ENCODE results near the gene DAP3. TPM values are rescaled to one million over a fixed set of nuclear protein-coding genes. Genes with fewer than 3 reads are reported as not detected.
A peak's percentile ranks its signal among the peaks of the same experiment; 100 is the strongest.
"Not testable (repeated sequence)": the region's sequence is repeated elsewhere in the genome, so short reads cannot be mapped to it uniquely, and the experiment has no call there.

DAP3 gene
- total RNA-seq, 2 experiments from 2014 or later = 159 to 162 TPM

GRCh38 chr1:155687705-155688323 lies 1.1 kb upstream of the DAP3 start:
- peaks cover 31% of the 10 kb centered on the region for H3K4me1 Mint-ChIP-seq
- H3K27me3 Mint-ChIP-seq; DNase-seq; CTCF ChIA-PET; H3K9me3 Mint-ChIP-seq (ENCODE audit: low read depth); POLR2A ChIA-PET: not testable (repeated sequence)
- ATAC-seq = peak; percentile 20
- intact Hi-C loops (cut with DNase I, micrococcal nuclease) = loop anchor here in 1 of 2 experiments (5.0 to 10.0 kb wide), 10 partner anchors 59 to 713 kb away; partner anchors contain the start of genes ARHGEF2, ASH1L, CKS1B and FDPS
- peak overlapping the region; percentile 97 for H3K4me3 Mint-ChIP-seq
- peak overlapping the region; percentile 94 for H3K27ac Mint-ChIP-seq
- H3K36me3 Mint-ChIP-seq (ENCODE audit: low read depth) = peaks cover 15% of the 10 kb centered on the region

- peak within 1 kb of the TSS; percentile 97 for H3K4me3 Mint-ChIP-seq
- peak; percentile 86 for ATAC-seq
- intact Hi-C loops (cut with DNase I, micrococcal nuclease) = loop anchor here in 1 of 2 experiments (5.0 to 10.0 kb wide), 10 partner anchors 59 to 714 kb away; partner anchors contain the start of genes ARHGEF2, ASH1L, CKS1B and FDPS
- H3K27me3 Mint-ChIP-seq = no peaks in the 10 kb centered on the region
- peaks cover 12% of the 10 kb centered on the region for H3K36me3 Mint-ChIP-seq (ENCODE audit: low read depth)
- peaks cover 29% of the 10 kb centered on the region for H3K4me1 Mint-ChIP-seq
- POLR2A ChIA-PET = no interaction called here
- peak; percentile 95 for DNase-seq
- no peaks in the 10 kb centered on the region for H3K9me3 Mint-ChIP-seq (ENCODE audit: low read depth)
- H3K27ac Mint-ChIP-seq = peak within 1 kb of the TSS; percentile 94
- CTCF ChIA-PET = no interaction called here
Measured at GRCh38 chr1:155688324-155689080, 389 bp upstream of the DAP3 start, which contains the start of gene YY1AP1. Gene YY1AP1 (minus strand): TSS chr1:155688774. CDS start chr1:155680436, 8,338 bp downstream.

- CTCF ChIA-PET = no interaction called here
- POLR2A ChIA-PET = no interaction called here
Measured at GRCh38 chr1:155691992-155692528, 3.2 kb downstream of the DAP3 start.

GRCh38 chr1:155694167-155694566 lies 5.3 kb downstream of the DAP3 start:
- Mint-ChIP-seq H3K36me3 (ENCODE audit: low read depth) (peaks cover 34% of the 10 kb centered on the region), H3K9me3 (ENCODE audit: low read depth) (no peaks in the 10 kb centered on the region)

More at GRCh38 chr1:155691992-155692528, 3.2 kb downstream of the DAP3 start:
- intact Hi-C loops (cut with DNase I, micrococcal nuclease) = no loop called here
- H3K4me3 Mint-ChIP-seq = no peak overlapping the region
- DNase-seq (no peak), ATAC-seq (no peak)
- no peak overlapping the region for H3K27ac Mint-ChIP-seq
- no peaks in the 10 kb centered on the region for H3K9me3 Mint-ChIP-seq (ENCODE audit: low read depth)
- peaks cover 22% of the 10 kb centered on the region for H3K36me3 Mint-ChIP-seq (ENCODE audit: low read depth)
- H3K27me3 Mint-ChIP-seq = no peaks in the 10 kb centered on the region
- H3K4me1 Mint-ChIP-seq = peaks cover 21% of the 10 kb centered on the region

GRCh38 chr1:155695072-155695471 lies 6.2 kb downstream of the DAP3 start:
- no peak for ATAC-seq
- Mint-ChIP-seq H3K9me3 (ENCODE audit: low read depth) (no peaks in the 10 kb centered on the region), H3K4me1 (peaks cover 35% of the 10 kb centered on the region), H3K4me3 (peak overlapping the region; percentile 75), H3K27me3 (no peaks in the 10 kb centered on the region), H3K27ac (peak overlapping the region; percentile 69), H3K36me3 (ENCODE audit: low read depth) (peaks cover 32% of the 10 kb centered on the region)
- intact Hi-C loops (cut with DNase I, micrococcal nuclease) = no loop called here
- CTCF ChIA-PET = interaction anchor here (1.0 to 1.1 kb wide), 3 partner anchors 10 to 15 kb away, joined by 3 to 4 read pairs (median 3); no protein-coding TSS in a partner anchor
- DNase-seq = no peak
- POLR2A ChIA-PET = no interaction called here

More at GRCh38 chr1:155694167-155694566, 5.3 kb downstream of the DAP3 start:
- POLR2A ChIA-PET = no interaction called here
- ATAC-seq (no peak), DNase-seq (no peak)
- Mint-ChIP-seq H3K4me3 (no peak overlapping the region), H3K27me3 (no peaks in the 10 kb centered on the region), H3K4me1 (peaks cover 35% of the 10 kb centered on the region), H3K27ac (no peak overlapping the region)
- CTCF ChIA-PET = no interaction called here
- intact Hi-C loops (cut with DNase I, micrococcal nuclease) = no loop called here

GRCh38 chr1:155695608-155696007 lies 6.7 kb downstream of the DAP3 start:
- peak overlapping the region; percentile 75 for H3K4me3 Mint-ChIP-seq
- H3K4me1 Mint-ChIP-seq = peaks cover 38% of the 10 kb centered on the region
- intact Hi-C loops (cut with DNase I, micrococcal nuclease) = no loop called here
- H3K36me3 Mint-ChIP-seq (ENCODE audit: low read depth) = peaks cover 34% of the 10 kb centered on the region
- DNase-seq = no peak
- H3K9me3 Mint-ChIP-seq (ENCODE audit: low read depth) = no peaks in the 10 kb centered on the region
- no peak for ATAC-seq
- H3K27me3 Mint-ChIP-seq = no peaks in the 10 kb centered on the region
- POLR2A ChIA-PET = no interaction called here
- H3K27ac Mint-ChIP-seq = no peak overlapping the region
- CTCF ChIA-PET = interaction anchor here (1.0 to 1.1 kb wide), 3 partner anchors 10 to 15 kb away, joined by 3 to 4 read pairs (median 3); no protein-coding TSS in a partner anchor

GRCh38 chr1:155696524-155696923 lies 7.6 kb downstream of the DAP3 start:
- ChIA-PET CTCF (interaction anchor here (1.2 kb wide), 1 partner anchor 11 kb away, joined by 3 read pairs; no protein-coding TSS in a partner anchor), POLR2A (no interaction called here)
- H3K9me3 Mint-ChIP-seq (ENCODE audit: low read depth) = no peaks in the 10 kb centered on the region
- H3K27ac Mint-ChIP-seq = no peak overlapping the region
- peaks cover 34% of the 10 kb centered on the region for H3K36me3 Mint-ChIP-seq (ENCODE audit: low read depth)
- H3K4me1 Mint-ChIP-seq = peaks cover 38% of the 10 kb centered on the region
- H3K4me3 Mint-ChIP-seq = peak overlapping the region; percentile 75
- ATAC-seq (no peak), DNase-seq (no peak)
- intact Hi-C loops (cut with DNase I, micrococcal nuclease) = no loop called here
- no peaks in the 10 kb centered on the region for H3K27me3 Mint-ChIP-seq

- Mint-ChIP-seq H3K9me3 (ENCODE audit: low read depth) (no peaks in the 10 kb centered on the region), H3K27me3 (no peaks in the 10 kb centered on the region)
- intact Hi-C loops (cut with DNase I, micrococcal nuclease) = no loop called here
Measured at GRCh38 chr1:155697046-155697445, 8.2 kb downstream of the DAP3 start.

GRCh38 chr1:155697616-155698015 lies 8.7 kb downstream of the DAP3 start:
- CTCF ChIA-PET = interaction anchor here (1.2 kb wide), 1 partner anchor 12 kb away, joined by 3 read pairs; no protein-coding TSS in a partner anchor
- H3K27ac Mint-ChIP-seq; intact Hi-C loops (cut with DNase I, micrococcal nuclease); DNase-seq; POLR2A ChIA-PET; H3K4me3 Mint-ChIP-seq; H3K27me3 Mint-ChIP-seq; H3K9me3 Mint-ChIP-seq (ENCODE audit: low read depth); ATAC-seq: not testable (repeated sequence)
- Mint-ChIP-seq H3K4me1 (peaks cover 40% of the 10 kb centered on the region), H3K36me3 (ENCODE audit: low read depth) (peaks cover 34% of the 10 kb centered on the region)

More at GRCh38 chr1:155697046-155697445, 8.2 kb downstream of the DAP3 start:
- ChIA-PET POLR2A (no interaction called here), CTCF (interaction anchor here (1.2 kb wide), 1 partner anchor 12 kb away, joined by 3 read pairs; no protein-coding TSS in a partner anchor)
- H3K4me3 Mint-ChIP-seq = no peak overlapping the region
- ATAC-seq = no peak
- peaks cover 34% of the 10 kb centered on the region for H3K36me3 Mint-ChIP-seq (ENCODE audit: low read depth)
- no peak for DNase-seq
- H3K27ac Mint-ChIP-seq = no peak overlapping the region
- H3K4me1 Mint-ChIP-seq = peaks cover 38% of the 10 kb centered on the region

GRCh38 chr1:155698382-155699038 lies 9.6 kb downstream of the DAP3 start:
- no peak for DNase-seq

GRCh38 chr1:155699062-155699461 lies 10.2 kb downstream of the DAP3 start:
- H3K9me3 Mint-ChIP-seq (ENCODE audit: low read depth); H3K27ac Mint-ChIP-seq; H3K27me3 Mint-ChIP-seq; ATAC-seq; intact Hi-C loops (cut with DNase I, micrococcal nuclease); DNase-seq; POLR2A ChIA-PET; H3K4me3 Mint-ChIP-seq: not testable (repeated sequence)
- Mint-ChIP-seq H3K4me1 (peaks cover 46% of the 10 kb centered on the region), H3K36me3 (ENCODE audit: low read depth) (peaks cover 34% of the 10 kb centered on the region)
- CTCF ChIA-PET = interaction anchor here (1.0 kb wide), 1 partner anchor 18 kb away, joined by 3 read pairs; no protein-coding TSS in a partner anchor

More at GRCh38 chr1:155698382-155699038, 9.6 kb downstream of the DAP3 start:
- Mint-ChIP-seq H3K9me3 (ENCODE audit: low read depth) (no peaks in the 10 kb centered on the region), H3K27ac (no peak overlapping the region), H3K4me3 (no peak overlapping the region), H3K4me1 (peaks cover 45% of the 10 kb centered on the region), H3K27me3 (no peaks in the 10 kb centered on the region), H3K36me3 (ENCODE audit: low read depth) (peaks cover 34% of the 10 kb centered on the region)
- POLR2A ChIA-PET = no interaction called here
- intact Hi-C loops (cut with DNase I, micrococcal nuclease) = no loop called here
- no peak for ATAC-seq
- CTCF ChIA-PET = interaction anchor here (0.6 kb wide), 1 partner anchor 407 kb away, joined by 3 read pairs; no protein-coding TSS in a partner anchor
